Measurements from ENCODE around the gene KIF26A.

Gene KIF26A

GRCh38 chr14:104200106-104200505 lies 61.7 kb downstream of the KIF26A start:
- Histone ChIP-seq H3K4me1 (ENCODE audit: control extremely low read depth in 1 of 4, control insufficient read depth in 4 of 4, insufficient read depth in 4 of 4, low read length in 3 of 4) (peaks cover 0 to 4% (median 0%) of the 10 kb centered on the region in 4 experiments), H3K27me3 (replicated peaks in 2 of 5; ENCODE audit: control insufficient read depth in 4 of 5, insufficient read depth in 5 of 5, low read length in 4 of 5) (peaks cover 0 to 25% (median 2%) of the 10 kb centered on the region in 5 experiments), H3K4me3 (ENCODE audit: control insufficient read depth in 1 of 7, extremely low read depth in 1 of 7, insufficient read depth in 4 of 7, low read depth in 2 of 7, low read length in 6 of 7) (no peak overlapping the region), H3K9me3 (ENCODE audit: control extremely low read depth in 1 of 5, control insufficient read depth in 4 of 5, insufficient read depth in 2 of 5, low read depth in 1 of 5, low read length in 4 of 5) (no peaks in the 10 kb centered on the region), H3K27ac (ENCODE audit: insufficient read depth in 1 of 2, low read depth in 1 of 2, low read length in 2 of 2, poor library complexity in 1 of 2, severe bottlenecking in 2 of 2) (no peak overlapping the region), H3K36me3 (ENCODE audit: control insufficient read depth in 4 of 4, insufficient read depth in 4 of 4, low read length in 3 of 4) (no peaks in the 10 kb centered on the region)
- DNase-seq = no peak
- WGBS (ENCODE audit: insufficient coverage) = 95% methylated on average over 12 of the region's 14 CpGs
- ChIA-PET CTCF (no interaction called here), POLR2A (interaction anchor here (0.7 kb wide), 1 partner anchor 1631 kb away, joined by 3 read pairs; no protein-coding TSS in a partner anchor)

- CTCF ChIA-PET = no interaction called here
- H3K27ac ChIP-seq (ENCODE audit: insufficient read depth in 1 of 2, low read depth in 1 of 2, low read length in 2 of 2, poor library complexity in 1 of 2, severe bottlenecking in 2 of 2) = no peak overlapping the region
- peaks cover 0 to 4% (median 0%) of the 10 kb centered on the region in 4 experiments for H3K4me1 ChIP-seq (ENCODE audit: control extremely low read depth in 1 of 4, control insufficient read depth in 4 of 4, insufficient read depth in 4 of 4, low read length in 3 of 4)
- H3K27me3 ChIP-seq (replicated peaks in 2 of 5; ENCODE audit: control insufficient read depth in 4 of 5, insufficient read depth in 5 of 5, low read length in 4 of 5) = peaks cover 0 to 25% (median 2%) of the 10 kb centered on the region in 5 experiments
- 92% methylated on average over 8 of the region's 10 CpGs for WGBS (ENCODE audit: insufficient coverage)
- no peaks in the 10 kb centered on the region for H3K36me3 ChIP-seq (ENCODE audit: control insufficient read depth in 4 of 4, insufficient read depth in 4 of 4, low read length in 3 of 4)
- H3K4me3 ChIP-seq (ENCODE audit: control insufficient read depth in 1 of 7, extremely low read depth in 1 of 7, insufficient read depth in 4 of 7, low read depth in 2 of 7, low read length in 6 of 7) = no peak overlapping the region
- H3K9me3 ChIP-seq (ENCODE audit: control extremely low read depth in 1 of 5, control insufficient read depth in 4 of 5, insufficient read depth in 2 of 5, low read depth in 1 of 5, low read length in 4 of 5) = no peaks in the 10 kb centered on the region
- no peak for DNase-seq
- POLR2A ChIA-PET = interaction anchor here (0.7 kb wide), 1 partner anchor 1632 kb away, joined by 3 read pairs; no protein-coding TSS in a partner anchor
These were observed 62.2 kb downstream of the KIF26A start for GRCh38 chr14:104200591-104200990.

GRCh38 chr14:104201063-104201462 lies 62.7 kb downstream of the KIF26A start:
- H3K27me3 ChIP-seq (replicated peaks in 2 of 5; ENCODE audit: control insufficient read depth in 4 of 5, insufficient read depth in 5 of 5, low read length in 4 of 5) = peaks cover 0 to 25% (median 2%) of the 10 kb centered on the region in 5 experiments
- H3K4me1 ChIP-seq (ENCODE audit: control extremely low read depth in 1 of 4, control insufficient read depth in 4 of 4, insufficient read depth in 4 of 4, low read length in 3 of 4) = peaks cover 0 to 4% (median 0%) of the 10 kb centered on the region in 4 experiments
- POLR2A ChIA-PET = no interaction called here
- WGBS (ENCODE audit: insufficient coverage) = 96% methylated on average over 13 of the region's 13 CpGs
- H3K27ac ChIP-seq (ENCODE audit: insufficient read depth in 1 of 2, low read depth in 1 of 2, low read length in 2 of 2, poor library complexity in 1 of 2, severe bottlenecking in 2 of 2) = no peak overlapping the region
- DNase-seq = no peak
- CTCF ChIA-PET = no interaction called here
- H3K36me3 ChIP-seq (ENCODE audit: control insufficient read depth in 4 of 4, insufficient read depth in 4 of 4, low read length in 3 of 4) = no peaks in the 10 kb centered on the region
- H3K4me3 ChIP-seq (ENCODE audit: control insufficient read depth in 1 of 7, extremely low read depth in 1 of 7, insufficient read depth in 4 of 7, low read depth in 2 of 7, low read length in 6 of 7) = no peak overlapping the region
- no peaks in the 10 kb centered on the region for H3K9me3 ChIP-seq (ENCODE audit: control extremely low read depth in 1 of 5, control insufficient read depth in 4 of 5, insufficient read depth in 2 of 5, low read depth in 1 of 5, low read length in 4 of 5)

- H3K27me3 ChIP-seq (replicated peaks in 2 of 5; ENCODE audit: control insufficient read depth in 4 of 5, insufficient read depth in 5 of 5, low read length in 4 of 5) = peaks cover 0 to 25% (median 2%) of the 10 kb centered on the region in 5 experiments
- H3K27ac ChIP-seq (ENCODE audit: insufficient read depth in 1 of 2, low read depth in 1 of 2, low read length in 2 of 2, poor library complexity in 1 of 2, severe bottlenecking in 2 of 2) = no peak overlapping the region
- no peaks in the 10 kb centered on the region for H3K9me3 ChIP-seq (ENCODE audit: control extremely low read depth in 1 of 5, control insufficient read depth in 4 of 5, insufficient read depth in 2 of 5, low read depth in 1 of 5, low read length in 4 of 5)
- H3K4me3 ChIP-seq (ENCODE audit: control insufficient read depth in 1 of 7, extremely low read depth in 1 of 7, insufficient read depth in 4 of 7, low read depth in 2 of 7, low read length in 6 of 7) = no peak overlapping the region
- CTCF ChIA-PET = no interaction called here
- no peak for DNase-seq
- peaks cover 0 to 2% (median 0%) of the 10 kb centered on the region in 4 experiments for H3K4me1 ChIP-seq (ENCODE audit: control extremely low read depth in 1 of 4, control insufficient read depth in 4 of 4, insufficient read depth in 4 of 4, low read length in 3 of 4)
- POLR2A ChIA-PET = no interaction called here
- no peaks in the 10 kb centered on the region for H3K36me3 ChIP-seq (ENCODE audit: control insufficient read depth in 4 of 4, insufficient read depth in 4 of 4, low read length in 3 of 4)
- WGBS (ENCODE audit: insufficient coverage) = 93% methylated on average over 9 of the region's 9 CpGs
These were observed 63.1 kb downstream of the KIF26A start for GRCh38 chr14:104201496-104201895.

- Histone ChIP-seq H3K9me3 (ENCODE audit: control extremely low read depth in 1 of 5, control insufficient read depth in 4 of 5, insufficient read depth in 2 of 5, low read depth in 1 of 5, low read length in 4 of 5) (no peaks in the 10 kb centered on the region), H3K27ac (ENCODE audit: insufficient read depth in 1 of 2, low read depth in 1 of 2, low read length in 2 of 2, poor library complexity in 1 of 2, severe bottlenecking in 2 of 2) (no peak overlapping the region), H3K27me3 (replicated peaks in 2 of 5; ENCODE audit: control insufficient read depth in 4 of 5, insufficient read depth in 5 of 5, low read length in 4 of 5) (peaks cover 0 to 25% (median 0%) of the 10 kb centered on the region in 5 experiments), H3K4me1 (ENCODE audit: control extremely low read depth in 1 of 4, control insufficient read depth in 4 of 4, insufficient read depth in 4 of 4, low read length in 3 of 4) (no peaks in the 10 kb centered on the region), H3K36me3 (ENCODE audit: control insufficient read depth in 4 of 4, insufficient read depth in 4 of 4, low read length in 3 of 4) (no peaks in the 10 kb centered on the region), H3K4me3 (ENCODE audit: control insufficient read depth in 1 of 7, extremely low read depth in 1 of 7, insufficient read depth in 4 of 7, low read depth in 2 of 7, low read length in 6 of 7) (no peak overlapping the region)
- WGBS (ENCODE audit: insufficient coverage) = 75% methylated on average over 27 of the region's 27 CpGs
- POLR2A ChIA-PET = no interaction called here
- peak in 1 of 3 donors; percentile 5 for DNase-seq
- CTCF ChIA-PET = no interaction called here
These were observed 64.1 kb downstream of the KIF26A start for GRCh38 chr14:104202259-104203070.

GRCh38 chr14:104203071-104203425 lies 64.7 kb downstream of the KIF26A start:
- WGBS (ENCODE audit: insufficient coverage) = 85% methylated on average over 7 of the region's 8 CpGs
- Histone ChIP-seq H3K4me1 (ENCODE audit: control extremely low read depth in 1 of 4, control insufficient read depth in 4 of 4, insufficient read depth in 4 of 4, low read length in 3 of 4) (no peaks in the 10 kb centered on the region), H3K9me3 (ENCODE audit: control extremely low read depth in 1 of 5, control insufficient read depth in 4 of 5, insufficient read depth in 2 of 5, low read depth in 1 of 5, low read length in 4 of 5) (no peaks in the 10 kb centered on the region), H3K27me3 (replicated peaks in 2 of 5; ENCODE audit: control insufficient read depth in 4 of 5, insufficient read depth in 5 of 5, low read length in 4 of 5) (peaks cover 0 to 24% (median 0%) of the 10 kb centered on the region in 5 experiments), H3K27ac (ENCODE audit: insufficient read depth in 1 of 2, low read depth in 1 of 2, low read length in 2 of 2, poor library complexity in 1 of 2, severe bottlenecking in 2 of 2) (no peak overlapping the region), H3K36me3 (ENCODE audit: control insufficient read depth in 4 of 4, insufficient read depth in 4 of 4, low read length in 3 of 4) (no peaks in the 10 kb centered on the region), H3K4me3 (ENCODE audit: control insufficient read depth in 1 of 7, extremely low read depth in 1 of 7, insufficient read depth in 4 of 7, low read depth in 2 of 7, low read length in 6 of 7) (no peak overlapping the region)
- POLR2A ChIA-PET = no interaction called here
- no peak for DNase-seq
- CTCF ChIA-PET = no interaction called here

- Histone ChIP-seq H3K4me3 (ENCODE audit: control insufficient read depth in 1 of 7, extremely low read depth in 1 of 7, insufficient read depth in 4 of 7, low read depth in 2 of 7, low read length in 6 of 7) (no peak overlapping the region), H3K36me3 (ENCODE audit: control insufficient read depth in 4 of 4, insufficient read depth in 4 of 4, low read length in 3 of 4) (no peaks in the 10 kb centered on the region), H3K9me3 (ENCODE audit: control extremely low read depth in 1 of 5, control insufficient read depth in 4 of 5, insufficient read depth in 2 of 5, low read depth in 1 of 5, low read length in 4 of 5) (no peaks in the 10 kb centered on the region), H3K27me3 (replicated peaks in 2 of 5; ENCODE audit: control insufficient read depth in 4 of 5, insufficient read depth in 5 of 5, low read length in 4 of 5) (peaks cover 0 to 15% (median 0%) of the 10 kb centered on the region in 5 experiments), H3K4me1 (ENCODE audit: control extremely low read depth in 1 of 4, control insufficient read depth in 4 of 4, insufficient read depth in 4 of 4, low read length in 3 of 4) (no peaks in the 10 kb centered on the region), H3K27ac (ENCODE audit: insufficient read depth in 1 of 2, low read depth in 1 of 2, low read length in 2 of 2, poor library complexity in 1 of 2, severe bottlenecking in 2 of 2) (no peak overlapping the region)
- 100% methylated on average over 2 of the region's 2 CpGs for WGBS (ENCODE audit: insufficient coverage)
- CTCF ChIA-PET = no interaction called here
- no peak for DNase-seq
- POLR2A ChIA-PET = no interaction called here
These were observed 66.3 kb downstream of the KIF26A start for GRCh38 chr14:104204660-104205149.
